T-helper 2 cell treated with Interferon-gamma antibody and Interleukin-4, amounts not matched to agents 100 ng/mL and 5 ng/mL, for 36 hours (primary cell): ENCODE measurements around the gene MZT2B. TPM values are rescaled to one million over a fixed set of nuclear protein-coding genes. Genes with fewer than 3 reads are reported as not detected.
"Not testable (repeated sequence)": the region's sequence is repeated elsewhere in the genome, so short reads cannot be mapped to it uniquely, and the experiment has no call there.

Experiments used
- intact Hi-C: fragments of 100-400 bp; cut with micrococcal nuclease; formaldehyde crosslinking; loops from one replicate; pipeline ENCODE4 v1.15.1; 2023
- total RNA-seq: library from RNA; stranded (reverse); gene quantifications from 2 replicates; pipeline ENCODE4 v1.2.3, GENCODE V29; 2022

MZT2B gene
- total RNA-seq, 1 donor from 2014 or later, result 381 TPM

DNA sequence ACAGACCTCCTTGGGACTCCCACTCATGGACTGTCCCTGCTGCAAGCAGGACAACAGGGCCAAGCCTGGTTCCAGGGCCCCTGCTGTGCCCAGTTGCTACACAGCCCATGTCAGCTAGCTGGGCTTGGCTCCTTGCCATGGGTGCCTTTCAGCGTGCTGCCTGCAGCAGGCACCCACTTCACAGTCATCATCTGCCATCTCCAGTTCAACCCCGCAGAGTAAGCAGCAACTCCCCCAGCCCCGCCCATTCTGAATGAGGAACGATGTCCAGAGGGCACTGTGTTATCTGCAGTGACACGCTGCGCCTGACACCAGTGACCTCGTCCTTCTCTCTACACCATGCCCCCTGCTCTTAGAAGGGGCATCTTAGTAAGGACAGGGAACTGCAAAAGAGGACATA, 20.5 kb downstream of the MZT2B start:
- intact Hi-C loops, result not testable (repeated sequence)

- intact Hi-C loops, result not testable (repeated sequence)
Observed at GRCh38 chr2:130203150-130203549, 21.1 kb downstream of the MZT2B start.

DNA sequence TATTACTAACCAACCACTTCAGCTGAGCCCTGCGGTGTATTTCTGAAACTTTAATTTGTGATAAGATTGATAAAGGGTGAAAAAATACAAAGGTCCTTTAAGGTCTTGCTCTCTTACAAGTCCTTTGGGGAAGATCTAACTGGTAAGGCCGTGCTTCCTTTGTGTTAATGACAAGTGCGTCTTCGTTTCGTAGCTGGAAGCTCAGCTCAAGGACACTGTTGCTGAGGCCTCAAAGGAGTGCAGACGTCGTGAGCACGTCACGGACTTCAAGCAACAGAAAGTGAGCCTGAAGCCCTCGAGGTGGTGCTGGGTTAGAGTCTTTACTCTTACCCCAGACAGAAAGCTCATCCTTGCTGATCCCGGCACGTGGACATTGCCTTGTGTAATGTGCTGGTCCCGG, 25.0 kb downstream of the MZT2B start:
- intact Hi-C loops, result not testable (repeated sequence)

- intact Hi-C loops, result not testable (repeated sequence)
Observed at GRCh38 chr2:130219147-130219546, 37.1 kb downstream of the MZT2B start.

DNA sequence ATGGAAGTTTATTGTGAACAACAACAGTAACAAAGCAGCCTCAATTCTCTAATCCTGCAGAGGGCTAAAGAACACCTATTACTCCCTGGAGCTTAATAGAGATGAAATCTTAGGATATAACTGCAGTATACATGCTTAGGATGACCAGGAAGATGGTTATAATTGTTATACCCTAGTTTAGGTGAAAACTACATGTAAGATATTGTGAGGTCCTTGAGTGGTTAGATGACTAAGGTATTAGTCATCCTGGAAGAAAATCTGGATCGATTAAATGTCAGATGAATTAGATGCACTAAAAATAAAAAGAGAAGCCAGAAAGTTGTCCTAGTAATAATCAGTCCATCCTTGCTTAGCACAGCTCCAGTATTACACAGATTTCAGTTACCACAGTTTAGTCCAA, 38.4 kb downstream of the MZT2B start:
- intact Hi-C loops, result not testable (repeated sequence)

GRCh38 chr2:130222523-130222922, 40.5 kb downstream of the MZT2B start:
- intact Hi-C loops, result not testable (repeated sequence)

DNA sequence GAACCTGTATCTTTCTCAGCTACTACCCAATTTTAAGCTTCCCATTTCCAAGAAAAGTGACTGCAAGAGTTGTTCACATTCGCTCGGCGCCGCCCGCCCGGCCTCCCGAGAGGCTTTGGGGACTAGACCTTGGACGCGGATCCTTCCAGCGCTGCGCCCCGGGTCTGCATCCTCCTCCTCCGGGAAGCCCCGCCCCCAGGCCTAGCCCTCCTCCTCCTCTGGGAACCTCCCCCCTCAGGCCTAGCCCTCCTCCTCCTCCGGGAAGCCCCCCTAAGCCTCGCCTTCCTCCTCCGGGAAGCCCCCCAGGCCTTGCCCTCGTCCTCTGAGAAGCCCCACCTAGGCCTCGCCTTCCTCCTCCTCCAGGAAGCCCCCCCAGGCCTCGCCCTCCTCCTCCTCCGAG, 45.9 kb downstream of the MZT2B start:
- intact Hi-C loops, result loop anchor here (2.0 kb wide), 1 partner anchor 45 kb away; the partner anchor contains the start of gene MZT2B

DNA sequence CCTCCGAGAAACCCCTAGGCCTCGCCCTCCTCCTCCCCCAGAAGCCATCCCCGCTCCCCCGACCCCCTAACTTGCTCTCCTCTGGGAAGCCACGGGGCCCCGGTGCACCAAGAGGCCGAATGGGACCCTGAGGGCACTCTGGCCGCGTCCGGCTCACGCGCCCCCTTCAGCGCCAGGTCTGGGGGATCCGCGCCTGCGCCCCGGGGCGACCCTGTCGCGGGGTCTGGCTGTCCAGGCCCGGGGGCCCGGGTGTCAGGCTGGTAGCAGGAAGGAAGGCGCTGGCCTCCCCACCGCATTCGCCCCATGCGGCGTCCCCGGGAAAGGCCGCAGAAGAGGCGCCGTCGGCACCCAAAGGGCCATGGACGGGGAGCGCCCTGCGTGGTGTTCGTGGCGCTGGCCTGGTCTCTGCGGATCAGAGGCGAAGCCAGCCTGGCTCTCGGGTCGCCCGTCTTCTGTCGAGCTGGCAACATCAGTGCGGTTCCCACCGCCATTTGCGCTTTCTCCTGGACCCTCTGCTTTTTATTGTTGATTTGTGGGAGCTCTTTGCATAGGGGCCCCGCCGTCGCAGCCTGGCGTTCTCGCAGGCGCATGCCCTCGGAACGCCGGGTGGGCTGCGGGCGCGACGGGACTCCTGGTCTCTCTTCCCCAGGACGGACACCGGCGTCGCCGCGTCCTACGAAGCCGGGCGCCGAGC, 46.6 kb downstream of the MZT2B start:
- intact Hi-C loops, result loop anchor here (1.0 to 2.0 kb wide), 2 partner anchors 46 to 114 kb away; partner anchors contain the start of genes IMP4 and MZT2B

GRCh38 chr2:130229161-130229510, 47.1 kb downstream of the MZT2B start:
- intact Hi-C loops, result loop anchor here (1.0 to 2.0 kb wide), 2 partner anchors 46 to 113 kb away; partner anchors contain the start of genes IMP4 and MZT2B

DNA sequence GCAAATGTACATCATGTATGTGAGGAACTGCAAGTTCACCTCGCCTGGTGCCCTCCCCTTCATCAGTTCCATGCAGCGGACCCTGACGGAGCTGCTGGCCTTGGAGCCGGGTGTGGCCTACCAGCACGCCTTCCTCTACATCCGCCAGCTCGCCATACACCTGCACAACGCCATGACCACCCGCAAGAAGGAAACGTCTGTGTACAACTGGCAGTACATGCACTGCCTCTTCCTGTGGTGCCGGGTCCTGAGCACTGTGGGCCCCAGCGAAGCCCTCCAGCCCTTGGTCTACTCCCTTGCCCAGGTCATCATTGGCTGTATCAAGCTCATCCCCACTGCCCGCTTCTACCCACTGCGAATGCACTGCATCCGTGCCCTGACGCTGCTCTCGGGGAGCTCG, 48.3 kb downstream of the MZT2B start:
- intact Hi-C loops, result not testable (repeated sequence)

- intact Hi-C loops, result not testable (repeated sequence)
Observed at GRCh38 chr2:130230907-130231306, 48.8 kb downstream of the MZT2B start.

GRCh38 chr2:130231656-130232055, 49.6 kb downstream of the MZT2B start:
- intact Hi-C loops, result no loop called here

DNA sequence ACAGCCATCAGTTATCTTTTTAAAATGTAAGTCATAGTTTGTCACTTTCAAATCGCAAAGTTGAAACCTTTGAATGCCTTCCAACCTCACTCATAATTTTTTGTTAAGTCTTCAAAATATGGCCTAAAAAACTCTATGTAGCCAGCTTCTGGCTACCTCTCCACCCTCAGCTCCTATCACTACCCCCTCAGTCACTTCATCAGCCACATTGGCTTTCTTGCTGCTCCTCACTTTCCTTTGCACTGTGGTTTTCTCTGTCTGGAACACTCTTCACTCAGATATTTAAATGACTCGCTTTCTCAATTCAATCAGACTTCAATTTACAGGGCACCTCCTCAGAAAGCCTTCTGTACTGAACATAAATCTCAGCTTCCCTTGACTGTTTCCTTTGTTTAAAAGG, 51.0 kb downstream of the MZT2B start:
- intact Hi-C loops, result not testable (repeated sequence)

GRCh38 chr2:130239581-130239980, 57.5 kb downstream of the MZT2B start:
- intact Hi-C loops, result not testable (repeated sequence)

Other genes starting within 250 kb of the MZT2B start
- not detected in 2 replicates for gene RAB6C, start 202.6 kb upstream of the MZT2B start, total RNA-seq
- not detected in 2 replicates for gene POTEF, start 53.0 kb upstream of the MZT2B start, total RNA-seq
- 0.43 and 0.82 TPM in 2 replicates for gene CCDC74B, start 37.1 kb upstream of the MZT2B start, total RNA-seq
- 74.5 and 79.0 TPM in 2 replicates for gene SMPD4, start 660 bp upstream of the MZT2B start, total RNA-seq
- not detected in 2 replicates for gene TUBA3E, start 16.2 kb downstream of the MZT2B start, total RNA-seq
- gene IMP4, start 160.6 kb downstream of the MZT2B start, total RNA-seq, result 82.2 and 88.3 TPM in 2 replicates
- 95.2 and 95.5 TPM in 2 replicates for gene PTPN18, start 173.8 kb downstream of the MZT2B start, total RNA-seq